Measurements from ENCODE around the gene GDPD5.

GDPD5 gene

GRCh38 chr11:75442161-75442885 lies 83.4 kb downstream of the GDPD5 start:
- TF ChIP-seq, protein P1, sequence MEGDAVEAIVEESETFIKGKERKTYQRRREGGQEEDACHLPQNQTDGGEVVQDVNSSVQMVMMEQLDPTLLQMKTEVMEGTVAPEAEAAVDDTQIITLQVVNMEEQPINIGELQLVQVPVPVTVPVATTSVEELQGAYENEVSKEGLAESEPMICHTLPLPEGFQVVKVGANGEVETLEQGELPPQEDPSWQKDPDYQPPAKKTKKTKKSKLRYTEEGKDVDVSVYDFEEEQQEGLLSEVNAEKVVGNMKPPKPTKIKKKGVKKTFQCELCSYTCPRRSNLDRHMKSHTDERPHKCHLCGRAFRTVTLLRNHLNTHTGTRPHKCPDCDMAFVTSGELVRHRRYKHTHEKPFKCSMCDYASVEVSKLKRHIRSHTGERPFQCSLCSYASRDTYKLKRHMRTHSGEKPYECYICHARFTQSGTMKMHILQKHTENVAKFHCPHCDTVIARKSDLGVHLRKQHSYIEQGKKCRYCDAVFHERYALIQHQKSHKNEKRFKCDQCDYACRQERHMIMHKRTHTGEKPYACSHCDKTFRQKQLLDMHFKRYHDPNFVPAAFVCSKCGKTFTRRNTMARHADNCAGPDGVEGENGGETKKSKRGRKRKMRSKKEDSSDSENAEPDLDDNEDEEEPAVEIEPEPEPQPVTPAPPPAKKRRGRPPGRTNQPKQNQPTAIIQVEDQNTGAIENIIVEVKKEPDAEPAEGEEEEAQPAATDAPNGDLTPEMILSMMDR (IDR thresholded peaks at IDR 0.05): no peak

- TF ChIP-seq, protein P1 (IDR thresholded peaks at IDR 0.05): no peak
Observed at GRCh38 chr11:75441804-75442132, 84.0 kb downstream of the GDPD5 start.

- TF ChIP-seq, protein P1 (IDR thresholded peaks at IDR 0.05): no peak
Observed at GRCh38 chr11:75440960-75441803, 84.6 kb downstream of the GDPD5 start.

DNA sequence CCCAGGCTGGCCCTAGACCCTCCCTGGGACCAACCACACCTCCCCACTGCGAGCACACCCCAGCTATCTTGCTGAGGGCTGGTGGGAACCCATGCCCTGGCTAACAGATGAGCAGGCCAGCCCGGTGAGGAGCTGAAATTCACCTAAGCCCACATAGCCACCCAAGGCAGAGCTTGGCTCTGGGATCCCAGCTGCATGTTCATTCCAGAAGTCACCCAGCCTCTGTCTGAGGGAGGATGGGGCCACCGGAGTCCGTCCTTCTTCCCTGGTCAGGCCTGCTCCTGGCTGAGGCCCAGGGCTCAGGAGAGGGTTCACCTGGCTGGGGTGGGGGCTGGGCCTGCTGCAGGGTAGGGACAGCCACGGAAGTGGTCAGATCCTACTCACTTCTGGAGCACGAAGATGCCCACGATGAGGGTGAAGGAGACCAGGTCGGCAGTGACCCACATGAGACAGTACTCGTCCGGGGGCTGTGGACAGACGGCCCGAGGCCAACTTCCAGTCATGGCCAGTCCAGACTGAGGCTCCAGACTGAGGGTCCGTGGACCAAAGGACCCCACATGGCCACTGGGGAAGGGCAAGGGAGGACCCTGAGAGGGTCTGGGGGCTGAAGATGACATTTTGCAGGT lies 86.1 kb downstream of the GDPD5 start:
- TF ChIP-seq, protein P1 (IDR thresholded peaks at IDR 0.05): no peak

- TF ChIP-seq, protein P1 (IDR thresholded peaks at IDR 0.05): no peak
Observed at GRCh38 chr11:75439026-75439425, 86.7 kb downstream of the GDPD5 start.

GRCh38 chr11:75437966-75438659 lies 87.6 kb downstream of the GDPD5 start:
- TF ChIP-seq, protein P1 (IDR thresholded peaks at IDR 0.05): no peak

DNA sequence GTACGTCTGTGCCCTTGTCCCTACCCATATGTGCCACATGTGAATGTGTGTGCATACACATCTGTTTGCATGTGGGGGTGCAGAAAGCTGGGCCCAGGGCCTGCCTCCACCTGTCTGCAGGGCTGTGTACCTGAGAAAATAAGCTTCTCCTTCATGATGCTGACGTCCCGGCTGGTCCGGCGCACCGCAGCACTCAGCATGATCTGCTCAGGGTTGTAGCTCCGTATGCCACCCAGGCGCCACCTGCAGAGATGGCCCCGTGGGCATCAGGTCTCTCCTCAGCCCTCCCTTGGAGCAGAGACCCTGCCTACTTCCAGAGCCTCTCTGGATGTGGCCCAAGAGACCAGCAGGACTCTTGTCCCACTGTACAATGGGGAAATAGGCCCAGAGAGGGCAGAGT lies 88.9 kb downstream of the GDPD5 start:
- TF ChIP-seq, protein P1 (IDR thresholded peaks at IDR 0.05): no peak
